ENCODE measurements around the gene SPAG8.

GRCh38 chr9:35766997-35767396 lies 45.1 kb downstream of the SPAG8 start:
- TF ChIP-seq POLR2A (IDR thresholded peaks at IDR 0.05), result no peak
- no peak for TF ChIP-seq CTCF (IDR thresholded peaks at IDR 0.05)
- TF ChIP-seq POLR2AphosphoS5 (IDR thresholded peaks at IDR 0.05), result no peak

Measured in breast epithelium (tissue), 3 donors.